ENCODE data around the gene NIT1. TPM values are rescaled to one million over a fixed set of nuclear protein-coding genes. Genes with fewer than 3 reads are reported as not detected.
A peak's percentile ranks its signal among the peaks of the same experiment; 100 is the strongest.

Gene NIT1
- total and polyA plus RNA-seq, 2 of the 13 experiments (the other 11 are each of a cell fraction or from before 2014, with no cell fraction given): 22.7 to 31.0 TPM

- no peak for TF ChIP-seq ONECUT2 (CRISPR knock-in tag; IDR thresholded peaks at IDR 0.05)
- no peak for TF ChIP-seq DBP (CRISPR knock-in tag; IDR thresholded peaks at IDR 0.05; ENCODE audit: not compliant biosample characterization)
- TF ChIP-seq GABPB1 (CRISPR knock-in tag; IDR thresholded peaks at IDR 0.05): peak; percentile 96
- TF ChIP-seq ZNF792 (CRISPR knock-in tag; IDR thresholded peaks at IDR 0.05): peak; percentile 48; the same call in 1 of the 2 replicates
- TF ChIP-seq ZNF543 (CRISPR knock-in tag; IDR thresholded peaks at IDR 0.05): no peak
- TF ChIP-seq ZNF101 (CRISPR knock-in tag; IDR thresholded peaks at IDR 0.05; ENCODE audit: borderline replicate concordance, low read depth): no peak
- no peak for TF ChIP-seq REST (IDR thresholded peaks at IDR 0.05; ENCODE audit: borderline replicate concordance in 1 of 2, low read depth in 1 of 2, low read length in 2 of 2)
- no peak for TF ChIP-seq MLLT10 (CRISPR knock-in tag; IDR thresholded peaks at IDR 0.05)
- peak; percentile 76; the same call in 1 of the 2 replicates for TF ChIP-seq ZNF629 (CRISPR knock-in tag; conservative IDR thresholded peaks at IDR 0.05)
- TF ChIP-seq NFIB (CRISPR knock-in tag; IDR thresholded peaks at IDR 0.05; ENCODE audit: borderline replicate concordance): no peak
- TF ChIP-seq SNAPC5 (CRISPR knock-in tag; IDR thresholded peaks at IDR 0.05; ENCODE audit: borderline replicate concordance): 0 out of 2 replicates have a peak, but pooled peaks have one; percentile 56
- TF ChIP-seq ZNF770 (CRISPR knock-in tag; IDR thresholded peaks at IDR 0.05): no peak
- no peak for TF ChIP-seq E2F2 (CRISPR knock-in tag; IDR thresholded peaks at IDR 0.05; ENCODE audit: borderline replicate concordance)
- TF ChIP-seq ZEB1 (IDR thresholded peaks at IDR 0.05; ENCODE audit: insufficient replicate concordance, low read depth): no peak
- no peak for TF ChIP-seq ZNF260 (CRISPR knock-in tag; IDR thresholded peaks at IDR 0.05; ENCODE audit: borderline replicate concordance, low read depth)
- no peak for TF ChIP-seq MEF2D (CRISPR knock-in tag; IDR thresholded peaks at IDR 0.05)
- peak; percentile 42; the same call in 1 of the 2 replicates for TF ChIP-seq HOXA5 (CRISPR knock-in tag; IDR thresholded peaks at IDR 0.05)
- TF ChIP-seq POLR2G (IDR thresholded peaks at IDR 0.05; ENCODE audit: low read depth, low read length): peak; percentile 92
- TF ChIP-seq TBX2 (CRISPR knock-in tag; IDR thresholded peaks at IDR 0.05; ENCODE audit: borderline replicate concordance): peak; percentile 62; the same call in 1 of the 2 replicates
- no peak for TF ChIP-seq ZNF660 (CRISPR knock-in tag; IDR thresholded peaks at IDR 0.05; ENCODE audit: borderline replicate concordance, low read depth)
- no peak for TF ChIP-seq ZNF572 (CRISPR knock-in tag; IDR thresholded peaks at IDR 0.05)
- no peak for TF ChIP-seq ZNF563 (CRISPR knock-in tag; IDR thresholded peaks at IDR 0.05)
Observed at GRCh38 chr1:161153682-161154337, 35.9 kb downstream of the NIT1 start, which contains the start of gene UFC1 (continued).
